Uterus (tissue), 2 donors: ENCODE data around the gene GIPC2.

Experiments
- POLR2A ChIP-seq, 2 donors: fragments of 450-650 bp; IDR thresholded peaks; one replicate each; pipeline ENCODE4 v1.6.1; 2016; ENCODE audit warnings: antibody characterized with exemption in 2 of 2, mild to moderate bottlenecking in 1 of 2, moderate library complexity in 1 of 2
- TF ChIP-seq, protein P1 (sequence below), 4 experiments: fragments of 200-600 bp in 2 of 4; fragments of 450-650 bp in 2 of 4; sonication (generic) in 2 of 4; IDR thresholded peaks; one replicate each; pipeline ENCODE4 v1.5.1; 2016 to 2019; ENCODE audit warnings: antibody characterized with exemption in 4 of 4, mild to moderate bottlenecking in 2 of 4, moderate library complexity in 1 of 4

DNA sequence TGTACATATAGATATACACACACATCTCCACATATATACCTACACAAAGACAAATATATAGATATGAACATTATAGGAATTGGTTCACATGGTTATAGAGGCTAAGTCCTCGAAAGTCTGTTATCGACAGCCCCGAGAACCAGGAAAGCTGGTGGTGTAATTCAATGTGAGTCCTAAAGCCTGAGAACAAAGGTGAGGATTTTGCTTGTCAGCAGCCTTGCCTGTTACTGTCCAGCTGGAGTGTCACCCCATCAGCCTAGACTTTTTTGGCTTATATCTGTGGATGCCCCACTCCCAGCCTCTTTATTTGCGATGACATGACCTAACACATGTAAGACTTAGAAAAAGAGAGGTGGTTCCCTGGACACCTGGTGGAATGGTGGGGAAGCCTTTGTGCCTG is 97.0 kb downstream of the GIPC2 start:
- TF ChIP-seq, protein P1, sequence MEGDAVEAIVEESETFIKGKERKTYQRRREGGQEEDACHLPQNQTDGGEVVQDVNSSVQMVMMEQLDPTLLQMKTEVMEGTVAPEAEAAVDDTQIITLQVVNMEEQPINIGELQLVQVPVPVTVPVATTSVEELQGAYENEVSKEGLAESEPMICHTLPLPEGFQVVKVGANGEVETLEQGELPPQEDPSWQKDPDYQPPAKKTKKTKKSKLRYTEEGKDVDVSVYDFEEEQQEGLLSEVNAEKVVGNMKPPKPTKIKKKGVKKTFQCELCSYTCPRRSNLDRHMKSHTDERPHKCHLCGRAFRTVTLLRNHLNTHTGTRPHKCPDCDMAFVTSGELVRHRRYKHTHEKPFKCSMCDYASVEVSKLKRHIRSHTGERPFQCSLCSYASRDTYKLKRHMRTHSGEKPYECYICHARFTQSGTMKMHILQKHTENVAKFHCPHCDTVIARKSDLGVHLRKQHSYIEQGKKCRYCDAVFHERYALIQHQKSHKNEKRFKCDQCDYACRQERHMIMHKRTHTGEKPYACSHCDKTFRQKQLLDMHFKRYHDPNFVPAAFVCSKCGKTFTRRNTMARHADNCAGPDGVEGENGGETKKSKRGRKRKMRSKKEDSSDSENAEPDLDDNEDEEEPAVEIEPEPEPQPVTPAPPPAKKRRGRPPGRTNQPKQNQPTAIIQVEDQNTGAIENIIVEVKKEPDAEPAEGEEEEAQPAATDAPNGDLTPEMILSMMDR (IDR thresholded peaks at IDR 0.05) = no peak
- no peak for TF ChIP-seq POLR2A (IDR thresholded peaks at IDR 0.05)
